ENCODE data around the gene MBP. TPM values are rescaled to one million over a fixed set of nuclear protein-coding genes. Genes with fewer than 3 reads are reported as not detected.

MBP gene
- total and polyA plus RNA-seq, 10 of the 15 experiments (the other 5 are each of a cell fraction or from before 2014, with no cell fraction given), result 12.2 to 67.8 (median 42.1) TPM

- H3K4me2 ChIP-seq (ENCODE audit: control insufficient read depth, insufficient read depth), result peak overlapping the region; percentile 60; the same call in 1 of the 2 replicates
- TF ChIP-seq ATF7 (IDR thresholded peaks at IDR 0.05; ENCODE audit: low read depth) (0 out of 2 replicates have a peak, but pooled peaks have one; percentile 11), IKZF1 (conservative IDR thresholded peaks at IDR 0.05) (peak; percentile 40; the same call in 1 of the 2 replicates), RFX5 (IDR thresholded peaks at IDR 0.05; ENCODE audit: low read depth, low read length) (no peak), REST (IDR thresholded peaks at IDR 0.05; ENCODE audit: low read depth, low read length) (no peak), NBN (IDR thresholded peaks at IDR 0.05) (peak; percentile 70; the same call in 1 of the 2 replicates), TCF3 (IDR thresholded peaks at IDR 0.05; ENCODE audit: borderline replicate concordance, insufficient read depth, low read depth, low read length) (no peak), FOXK2 (IDR thresholded peaks at IDR 0.05) (no peak), MEF2A (IDR thresholded peaks at IDR 0.05; ENCODE audit: insufficient read depth, low read depth, low read length) (no peak), ZNF592 (IDR thresholded peaks at IDR 0.05) (no peak), SUPT20H (IDR thresholded peaks at IDR 0.05; ENCODE audit: borderline replicate concordance, control insufficient read depth, low read depth, low read length) (no peak), HDAC6 (IDR thresholded peaks at IDR 0.05; ENCODE audit: unreplicated experiment) (no peak)
- TF ChIP-seq, protein P1, sequence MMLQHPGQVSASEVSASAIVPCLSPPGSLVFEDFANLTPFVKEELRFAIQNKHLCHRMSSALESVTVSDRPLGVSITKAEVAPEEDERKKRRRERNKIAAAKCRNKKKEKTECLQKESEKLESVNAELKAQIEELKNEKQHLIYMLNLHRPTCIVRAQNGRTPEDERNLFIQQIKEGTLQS (IDR thresholded peaks at IDR 0.05; ENCODE audit: borderline replicate concordance, extremely low read depth, low read depth, low read length), result no peak
- TF ChIP-seq, protein P2, sequence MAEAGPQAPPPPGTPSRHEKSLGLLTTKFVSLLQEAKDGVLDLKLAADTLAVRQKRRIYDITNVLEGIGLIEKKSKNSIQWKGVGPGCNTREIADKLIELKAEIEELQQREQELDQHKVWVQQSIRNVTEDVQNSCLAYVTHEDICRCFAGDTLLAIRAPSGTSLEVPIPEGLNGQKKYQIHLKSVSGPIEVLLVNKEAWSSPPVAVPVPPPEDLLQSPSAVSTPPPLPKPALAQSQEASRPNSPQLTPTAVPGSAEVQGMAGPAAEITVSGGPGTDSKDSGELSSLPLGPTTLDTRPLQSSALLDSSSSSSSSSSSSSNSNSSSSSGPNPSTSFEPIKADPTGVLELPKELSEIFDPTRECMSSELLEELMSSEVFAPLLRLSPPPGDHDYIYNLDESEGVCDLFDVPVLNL (IDR thresholded peaks at IDR 0.05; ENCODE audit: low read depth, low read length), result no peak
Observed at GRCh38 chr18:77131100-77131651, 1.4 kb downstream of the MBP start.

More at GRCh38 chr18:77131100-77131651, 1.4 kb downstream of the MBP start:
- Histone ChIP-seq H3K9ac (ENCODE audit: control insufficient read depth, insufficient read depth, low read length) (peak overlapping the region; percentile 97), H3K27ac (ENCODE audit: control insufficient read depth, insufficient read depth) (peak overlapping the region; percentile 97), H3K36me3 (ENCODE audit: control insufficient read depth in 2 of 2, insufficient read depth in 2 of 2, low read length in 1 of 2) (no peaks in the 10 kb centered on the region), H2AFZ (ENCODE audit: control insufficient read depth, low read depth, low read length) (peak overlapping the region; percentile 45; the same call in 1 of the 2 replicates), H3K79me2 (ENCODE audit: control insufficient read depth, insufficient read depth, low read length) (peaks cover 66% of the 10 kb centered on the region), H3K4me1 (ENCODE audit: control insufficient read depth, insufficient read depth, low read length) (peaks cover 37% of the 10 kb centered on the region), H3K27me3 (replicated peaks in 1 of 2; ENCODE audit: control insufficient read depth in 2 of 2, insufficient read depth in 2 of 2, low read length in 1 of 2) (no peaks in the 10 kb centered on the region), H3K4me3 (peak overlapping the region; percentile 98), H3K9me3 (replicated peaks; ENCODE audit: control insufficient read depth, insufficient read depth, low read length) (no peaks in the 10 kb centered on the region; the same call in 2 of the 3 replicates), H4K20me1 (ENCODE audit: control insufficient read depth, insufficient read depth) (no peaks in the 10 kb centered on the region)
- BruUV-seq (replicated peaks), result no TSS peak
- ChIA-PET SMC1A (ENCODE audit: uncharacterized antibody, unreplicated experiment) (interaction anchor here (0.5 to 2.9 kb wide), 16 partner anchors 10 to 312 kb away, joined by 3 to 27 read pairs (median 6); no protein-coding TSS in a partner anchor), RAD21 (ENCODE audit: unreplicated experiment) (interaction anchor here (1.0 to 9.0 kb wide), 10 partner anchors 7 to 80 kb away, joined by 3 to 73 read pairs (median 8); no protein-coding TSS in a partner anchor), POLR2A (interaction anchor here (0.7 to 5.2 kb wide), 12 partner anchors 10 to 80 kb away, joined by 3 to 45 read pairs (median 4); no protein-coding TSS in a partner anchor), CTCF (interaction anchor here (0.7 to 4.5 kb wide), 10 partner anchors 9 to 131 kb away, joined by 3 to 19 read pairs (median 5); no protein-coding TSS in a partner anchor)
- intact Hi-C loops (cut with micrococcal nuclease; ENCODE audit: unreplicated experiment) (loop anchor here (5.0 kb wide), 1 partner anchor 129 kb away; no protein-coding TSS in a partner anchor), in situ Hi-C loops (cut with MboI) (no loop called here)
- DNase-seq (ENCODE audit: low read depth, low spot score) (no peak), ATAC-seq (peak; percentile 30), FAIRE-seq (no peak)
- 0% methylated on average over 22 of the region's 31 CpGs for WGBS (ENCODE audit: insufficient coverage, insufficient replicate concordance, low lambda C conversion rate, missing lambda C conversion rate)

Measured in GM12878 (cell line).